IMR-90 (cell line): ENCODE measurements around the gene TEX22. TPM values are rescaled to one million over a fixed set of nuclear protein-coding genes. Genes with fewer than 3 reads are reported as not detected.

Experiments used
- ATAC-seq: fragments of 200-7000 bp; cut with Tn5 transposase; 2 replicates; pipeline ENCODE4 v1.9.1; 2020; ENCODE audit warnings: low read depth, mild to moderate bottlenecking, moderate library complexity
- BruUV-seq: library from RNA; stranded (reverse); fragments of 400-500 nt; replicated peaks from 2 replicates; lab custom pipeline; 2021; lab: Mats Ljungman, UMichigan
- CTCF ChIA-PET: fragments of 300-600 bp; formaldehyde crosslinking; extraction: SDS; loops from one replicate; lab custom pipeline; 2021; ENCODE audit warnings: antibody characterized with exemption; lab: Yijun Ruan, JAX
- POLR2A ChIA-PET: fragments of 300-600 bp; sonication (Branson Sonifier 250); formaldehyde crosslinking; loops from one replicate; lab custom pipeline; 2022; ENCODE audit warnings: antibody characterized with exemption; ENCODE audit not compliant: unreplicated experiment; lab: Charles Lee
- DNase-seq: peaks from one replicate; pipeline ENCODE4 v3.0.0; 2013
- H2AFZ ChIP-seq: replicated peaks from 2 replicates; pipeline ENCODE3; 2013; ENCODE audit warnings: low read length, mild to moderate bottlenecking; ENCODE audit not compliant: poor library complexity
- H2AK5ac ChIP-seq: 2 replicates; pipeline ENCODE4 v1.6.1; 2013; ENCODE audit warnings: low read depth, low read length, inconsistent platforms
- H2AK9ac ChIP-seq: replicated peaks from 2 replicates; pipeline ENCODE3; 2013; ENCODE audit warnings: mild to moderate bottlenecking, low read depth, low read length, moderate library complexity; ENCODE audit not compliant: poor library complexity
- H2BK120ac ChIP-seq: 2 replicates; pipeline ENCODE4 v1.6.1; 2013; ENCODE audit warnings: low read depth, low read length, inconsistent platforms
- H2BK15ac ChIP-seq: 3 replicates; pipeline ENCODE4 v1.6.1; 2013; ENCODE audit warnings: low read depth, low read length, inconsistent platforms
- H2BK20ac ChIP-seq: 2 replicates; pipeline ENCODE4 v1.6.1; 2013; ENCODE audit warnings: low read depth, mild to moderate bottlenecking, inconsistent platforms, low read length, moderate library complexity
- H2BK5ac ChIP-seq: 2 replicates; pipeline ENCODE4 v1.6.1; 2013; ENCODE audit warnings: mild to moderate bottlenecking, low read depth, low read length, inconsistent platforms; ENCODE audit not compliant: poor library complexity, severe bottlenecking
- H3K14ac ChIP-seq: replicated peaks from 2 replicates; pipeline ENCODE4 v1.6.1; 2013; ENCODE audit warnings: low read depth, low read length, inconsistent platforms
- H3K18ac ChIP-seq: 2 replicates; pipeline ENCODE4 v1.6.1; 2013; ENCODE audit warnings: low read depth, low read length, control low read depth
- H3K23ac ChIP-seq: 2 replicates; pipeline ENCODE4 v1.6.1; 2013; ENCODE audit warnings: low read depth, low read length, inconsistent platforms
- H3K27ac ChIP-seq: 2 replicates; pipeline ENCODE4 v1.5.1; 2013; ENCODE audit warnings: mild to moderate bottlenecking, control low read depth, low read length; ENCODE audit not compliant: insufficient read depth
- H3K27me3 ChIP-seq: 2 replicates; pipeline ENCODE4 v1.6.1; 2013; ENCODE audit warnings: low read length; ENCODE audit not compliant: control insufficient read depth, insufficient read depth
- H3K36me3 ChIP-seq: 2 replicates; pipeline ENCODE4 v1.6.1; 2013; ENCODE audit warnings: low read length, mixed read lengths; ENCODE audit not compliant: control insufficient read depth, insufficient read depth
- H3K4ac ChIP-seq: 2 replicates; pipeline ENCODE4 v1.6.1; 2013; ENCODE audit warnings: low read depth, low read length, inconsistent platforms
- H3K4me1 ChIP-seq: 2 replicates; pipeline ENCODE4 v1.6.1; 2013; ENCODE audit warnings: low read length, mixed read lengths; ENCODE audit not compliant: control insufficient read depth, insufficient read depth
- H3K4me2 ChIP-seq: 2 replicates; pipeline ENCODE4 v1.6.1; 2013; ENCODE audit warnings: low read depth, mild to moderate bottlenecking, control low read depth, low read length, moderate library complexity
- H3K4me3 ChIP-seq: 2 replicates; pipeline ENCODE4 v1.5.1; 2013; ENCODE audit warnings: low read depth, mild to moderate bottlenecking, control low read depth, low read length, moderate library complexity; ENCODE audit not compliant: insufficient read depth
- H3K56ac ChIP-seq: 2 replicates; pipeline ENCODE4 v1.6.1; 2013; ENCODE audit warnings: low read length, inconsistent platforms; ENCODE audit not compliant: insufficient read depth; ENCODE audit errors: extremely low read depth
- H3K79me1 ChIP-seq, 2 experiments: 2 replicates each; pipeline ENCODE4 v1.6.1; 2013; ENCODE audit warnings: low read length in 2 of 2, inconsistent platforms in 1 of 2, low read depth in 1 of 2
- H3K9ac ChIP-seq: 2 replicates; pipeline ENCODE4 v1.6.1; 2013; ENCODE audit warnings: low read depth, low read length, control low read depth
- H3K9me1 ChIP-seq: 2 replicates; pipeline ENCODE4 v1.6.1; 2013; ENCODE audit warnings: low read length, inconsistent platforms; ENCODE audit not compliant: insufficient read depth
- H3K9me3 ChIP-seq: 2 replicates; pipeline ENCODE4 v1.6.1; 2013; ENCODE audit warnings: low read length; ENCODE audit not compliant: control insufficient read depth, insufficient read depth
- H4K20me1 ChIP-seq: 2 replicates; pipeline ENCODE4 v1.6.1; 2013; ENCODE audit warnings: low read length, inconsistent platforms; ENCODE audit not compliant: insufficient read depth
- H4K5ac ChIP-seq: 2 replicates; pipeline ENCODE4 v1.6.1; 2013; ENCODE audit warnings: mild to moderate bottlenecking, low read depth, low read length, control low read depth
- H4K8ac ChIP-seq, 2 experiments: 2 replicates each; pipeline ENCODE4 v1.6.1; 2013; ENCODE audit warnings: low read depth in 2 of 2, low read length in 2 of 2, control low read depth in 1 of 2, inconsistent platforms in 1 of 2
- H4K91ac ChIP-seq: 2 replicates; pipeline ENCODE4 v1.6.1; 2013; ENCODE audit warnings: low read depth, low read length, inconsistent platforms; ENCODE audit not compliant: insufficient read depth
- BHLHE40 ChIP-seq: fragments of 150-350 bp; IDR thresholded peaks from 2 replicates; pipeline ENCODE4 v1.6.1; 2016; ENCODE audit warnings: mild to moderate bottlenecking, low read depth, low read length
- CEBPB ChIP-seq: IDR thresholded peaks from 2 replicates; pipeline ENCODE4 v1.6.1; 2012; ENCODE audit warnings: low read depth, low read length, improper control_type of control experiment
- CHD1 ChIP-seq: IDR thresholded peaks from 2 replicates; pipeline ENCODE4 v1.6.1; 2012; ENCODE audit warnings: low read depth, low read length, improper control_type of control experiment
- CTCF ChIP-seq: conservative IDR thresholded peaks from 2 replicates; pipeline ENCODE4 v1.5.1; 2012; ENCODE audit warnings: mild to moderate bottlenecking, low read depth, low read length, improper control_type of control experiment
- ELK1 ChIP-seq: fragments of 150-350 bp; IDR thresholded peaks from 2 replicates; pipeline ENCODE4 v1.6.1; 2016; ENCODE audit warnings: low read depth, mild to moderate bottlenecking, low read length, moderate library complexity, borderline replicate concordance
- FOS ChIP-seq: fragments of 150-350 bp; IDR thresholded peaks from 2 replicates; pipeline ENCODE4 v1.6.1; 2016; ENCODE audit warnings: low read depth, low read length
- MAFK ChIP-seq: IDR thresholded peaks from 2 replicates; pipeline ENCODE4 v1.6.1; 2012; ENCODE audit warnings: low read depth, low read length, improper control_type of control experiment
- MAZ ChIP-seq: IDR thresholded peaks from 2 replicates; pipeline ENCODE4 v1.6.1; 2012; ENCODE audit warnings: low read depth, mild to moderate bottlenecking, low read length, improper control_type of control experiment, moderate library complexity, borderline replicate concordance
- MXI1 ChIP-seq: IDR thresholded peaks from 2 replicates; pipeline ENCODE4 v1.6.1; 2012; ENCODE audit warnings: low read depth, mild to moderate bottlenecking, low read length, moderate library complexity, borderline replicate concordance
- NFE2L2 ChIP-seq: fragments of 150-350 bp; IDR thresholded peaks from 2 replicates; pipeline ENCODE4 v1.6.1; 2016; ENCODE audit warnings: low read depth, mild to moderate bottlenecking, low read length
- POLR2A ChIP-seq: IDR thresholded peaks from 2 replicates; pipeline ENCODE4 v1.6.1; 2012; ENCODE audit warnings: mild to moderate bottlenecking, low read depth, low read length
- RAD21 ChIP-seq: IDR thresholded peaks from 2 replicates; pipeline ENCODE4 v1.6.1; 2012; ENCODE audit warnings: low read length, improper control_type of control experiment
- RCOR1 ChIP-seq: IDR thresholded peaks from 2 replicates; pipeline ENCODE4 v1.6.1; 2012; ENCODE audit warnings: mild to moderate bottlenecking, low read length, improper control_type of control experiment; ENCODE audit not compliant: insufficient replicate concordance
- RFX5 ChIP-seq: IDR thresholded peaks from 2 replicates; pipeline ENCODE4 v1.8.0; 2012; ENCODE audit warnings: low read depth, mild to moderate bottlenecking, low read length, moderate library complexity
- SMC3 ChIP-seq: fragments of 150-350 bp; IDR thresholded peaks from 2 replicates; pipeline ENCODE4 v1.6.1; 2016; ENCODE audit warnings: low read depth, mild to moderate bottlenecking, antibody characterized with exemption, low read length, moderate library complexity
- USF2 ChIP-seq: fragments of 150-350 bp; IDR thresholded peaks from 2 replicates; pipeline ENCODE4 v1.6.1; 2017; ENCODE audit warnings: mild to moderate bottlenecking, antibody characterized with exemption, low read length, low read depth
- WGBS, 2 experiments: methylation state at CpG; one replicate each; pipeline versions ENCODE4 v1.1.5 to v1.1.7; 2013; ENCODE audit warnings: missing lambda C conversion rate in 2 of 2; ENCODE audit not compliant: insufficient read length in 1 of 2; ENCODE audit errors: extremely low coverage in 2 of 2; 5-methylcytosine and 5-hydroxymethylcytosine counted together
- dilution Hi-C: fragments of 300-500 bp; cut with HindIII; formaldehyde crosslinking; loops from one replicate; pipeline ENCODE4 v1.14.3; 2018; ENCODE audit warnings: low sequenced_read_pairs; ENCODE audit not compliant: unreplicated experiment
- in situ Hi-C: fragments of 300-500 bp; cut with MboI; formaldehyde crosslinking; loops from 3 replicates; pipeline ENCODE4 v1.14.3; 2019; ENCODE audit warnings: low sequenced_read_pairs, inconsistent platforms, mixed read lengths
- intact Hi-C: fragments of 100-400 bp; cut with micrococcal nuclease; formaldehyde crosslinking; loops from 2 replicates; pipeline ENCODE4 v1.10.0; 2022
- polyA plus RNA-seq, 3 experiments: library from polyadenylated mRNA; depleted of rRNA; stranded (reverse); fragments of >200 nt; gene quantifications; 2 replicates each; pipeline ENCODE4 v1.2.3, GENCODE V29; 2012; ENCODE audit warnings: low replicate concordance in 1 of 3
- total RNA-seq: library from RNA; depleted of rRNA; stranded (reverse); fragments of >200 nt; gene quantifications from 2 replicates; pipeline ENCODE4 v1.2.3, GENCODE V29; 2012

The TEX22 gene
- total and polyA plus RNA-seq, 2 of the 4 experiments (the other 2 are of a cell fraction): 0.10 to 0.18 TPM

GRCh38 chr14:105358140-105358846 is 40.0 kb upstream of the TEX22 start:
- Histone ChIP-seq H3K4me3 (no peak overlapping the region), H3K79me1 (no peaks in the 10 kb centered on the region), H3K14ac (no peak overlapping the region), H3K4me2 (no peak overlapping the region), H2BK5ac (no peak overlapping the region), H3K4me1 (no peaks in the 10 kb centered on the region), H4K91ac (no peak overlapping the region), H4K8ac (no peak overlapping the region), H2BK15ac (no peak overlapping the region), H3K9me3 (no peaks in the 10 kb centered on the region), H2AFZ (no peak overlapping the region), H3K27me3 (no peaks in the 10 kb centered on the region), H4K5ac (no peak overlapping the region), H3K4ac (no peak overlapping the region), H3K27ac (no peak overlapping the region), H2BK20ac (no peak overlapping the region), H2AK5ac (no peak overlapping the region), H3K9me1 (peaks cover 4% of the 10 kb centered on the region; the same call in 1 of the 2 replicates), H3K56ac (no peak overlapping the region), H2AK9ac (no peak overlapping the region), H3K9ac (no peak overlapping the region), H3K18ac (no peak overlapping the region), H2BK120ac (no peak overlapping the region), H3K23ac (no peak overlapping the region), H4K20me1 (0 out of 2 replicates have a peak, but pooled peaks cover under 1% of the 10 kb centered on the region), H3K36me3 (peaks cover 9% of the 10 kb centered on the region)
- 96% methylated on average over 7 of the region's 25 CpGs; no CpG with 5 or more reads in 1 of the 2 experiments for WGBS, 2 experiments
- dilution Hi-C loops (no loop called here), in situ Hi-C loops (loop anchor here (10.0 kb wide), 1 partner anchor 263 kb away; no protein-coding TSS in a partner anchor), intact Hi-C loops (no loop called here)
- ChIA-PET POLR2A (no interaction called here), CTCF (no interaction called here)
- BruUV-seq: no TSS peak
- no peak for TF ChIP-seq BHLHE40
- no peak for TF ChIP-seq CTCF
- no peak for TF ChIP-seq CHD1
- TF ChIP-seq CEBPB: no peak
- TF ChIP-seq FOS: no peak
- no peak for TF ChIP-seq SMC3
- no peak for TF ChIP-seq ELK1
- TF ChIP-seq RAD21: no peak
- no peak for TF ChIP-seq RFX5
- TF ChIP-seq MXI1: no peak
- no peak for TF ChIP-seq POLR2A
- TF ChIP-seq MAFK: no peak
- TF ChIP-seq MAZ: no peak
- no peak for TF ChIP-seq NFE2L2
- TF ChIP-seq RCOR1: no peak
- no peak for TF ChIP-seq USF2
- ATAC-seq: no peak
- DNase-seq: no peak
